Bronchial epithelial cell (primary cell): ENCODE results near the gene LIPC. TPM values are rescaled to one million over a fixed set of nuclear protein-coding genes. Genes with fewer than 3 reads are reported as not detected.
A peak's percentile ranks its signal among the peaks of the same experiment; 100 is the strongest.

Source experiments
- DNase-seq: peaks from one replicate; pipeline ENCODE4 v3.0.0-alpha.2; 2010; ENCODE audit warnings: low read depth
- FAIRE-seq: peaks from 2 replicates; lab custom pipeline; 2011; peaks lifted over from hg19 to GRCh38; lab: Jason Lieb, UNC
- H3K27me3 ChIP-seq: 2 replicates; pipeline ENCODE4 v1.5.1; 2011; ENCODE audit warnings: low read length; ENCODE audit not compliant: control insufficient read depth, insufficient read depth
- H3K36me3 ChIP-seq: 2 replicates; pipeline ENCODE4 v1.5.1; 2011; ENCODE audit warnings: low read length; ENCODE audit not compliant: control insufficient read depth, insufficient read depth
- H3K4me3 ChIP-seq: 2 replicates; pipeline ENCODE4 v1.5.1; 2011; ENCODE audit warnings: mild to moderate bottlenecking, low read depth, low read length, control low read depth
- total RNA-seq: library from RNA; depleted of rRNA; stranded (reverse); fragments of >200 nt; gene quantifications from 2 replicates; pipeline ENCODE4 v1.2.1, GENCODE V29; 2014
- TF ChIP-seq, protein P1 (sequence below): IDR thresholded peaks from 2 replicates; pipeline ENCODE4 v1.5.1; 2011; ENCODE audit warnings: mild to moderate bottlenecking, moderate library complexity, low read length, control low read depth, inconsistent platforms; ENCODE audit not compliant: insufficient read depth, severe bottlenecking

Gene LIPC
- total RNA-seq, 1 donor from 2014 or later, result 0.26 TPM

DNA sequence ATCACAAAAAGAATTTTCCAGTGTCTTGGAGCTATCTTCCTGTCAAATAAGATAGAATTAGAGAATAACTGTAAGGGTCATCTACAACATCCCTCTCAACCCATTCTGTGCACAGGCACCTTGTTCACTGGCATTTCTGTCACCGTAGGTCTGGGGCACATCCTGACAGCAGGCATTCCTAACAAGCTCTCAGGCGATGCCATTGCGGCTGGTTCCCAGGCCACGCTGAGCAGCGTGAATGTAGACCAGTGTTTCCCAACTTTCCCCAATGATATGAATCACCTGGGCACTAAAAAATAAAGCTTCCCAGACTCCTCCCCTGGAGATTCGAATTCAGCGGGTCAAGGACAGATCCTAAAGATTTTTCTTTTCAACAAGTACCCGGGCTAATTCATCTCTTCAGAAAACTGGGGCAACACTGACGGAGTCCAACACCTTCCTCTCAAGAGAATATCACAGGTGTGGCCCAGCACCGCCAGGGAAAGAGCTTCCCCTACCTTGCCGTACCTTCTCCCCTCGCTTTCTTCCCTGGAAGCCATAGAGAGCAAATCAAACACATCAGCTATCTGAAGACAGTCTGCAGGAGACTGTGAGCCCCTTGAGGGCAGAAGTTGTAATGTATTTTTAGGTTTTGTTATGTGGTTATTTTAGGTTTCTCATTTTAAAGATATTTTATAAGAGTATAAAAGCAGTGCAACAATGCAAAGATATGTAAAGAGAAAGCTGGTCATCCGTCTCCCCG lies 143.4 kb downstream of the LIPC start:
- DNase-seq (no peak), FAIRE-seq (no peak)
- Histone ChIP-seq H3K36me3 (no peaks in the 10 kb centered on the region), H3K4me3 (no peak overlapping the region), H3K27me3 (no peaks in the 10 kb centered on the region)
- TF ChIP-seq, protein P1, sequence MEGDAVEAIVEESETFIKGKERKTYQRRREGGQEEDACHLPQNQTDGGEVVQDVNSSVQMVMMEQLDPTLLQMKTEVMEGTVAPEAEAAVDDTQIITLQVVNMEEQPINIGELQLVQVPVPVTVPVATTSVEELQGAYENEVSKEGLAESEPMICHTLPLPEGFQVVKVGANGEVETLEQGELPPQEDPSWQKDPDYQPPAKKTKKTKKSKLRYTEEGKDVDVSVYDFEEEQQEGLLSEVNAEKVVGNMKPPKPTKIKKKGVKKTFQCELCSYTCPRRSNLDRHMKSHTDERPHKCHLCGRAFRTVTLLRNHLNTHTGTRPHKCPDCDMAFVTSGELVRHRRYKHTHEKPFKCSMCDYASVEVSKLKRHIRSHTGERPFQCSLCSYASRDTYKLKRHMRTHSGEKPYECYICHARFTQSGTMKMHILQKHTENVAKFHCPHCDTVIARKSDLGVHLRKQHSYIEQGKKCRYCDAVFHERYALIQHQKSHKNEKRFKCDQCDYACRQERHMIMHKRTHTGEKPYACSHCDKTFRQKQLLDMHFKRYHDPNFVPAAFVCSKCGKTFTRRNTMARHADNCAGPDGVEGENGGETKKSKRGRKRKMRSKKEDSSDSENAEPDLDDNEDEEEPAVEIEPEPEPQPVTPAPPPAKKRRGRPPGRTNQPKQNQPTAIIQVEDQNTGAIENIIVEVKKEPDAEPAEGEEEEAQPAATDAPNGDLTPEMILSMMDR, result no peak

DNA sequence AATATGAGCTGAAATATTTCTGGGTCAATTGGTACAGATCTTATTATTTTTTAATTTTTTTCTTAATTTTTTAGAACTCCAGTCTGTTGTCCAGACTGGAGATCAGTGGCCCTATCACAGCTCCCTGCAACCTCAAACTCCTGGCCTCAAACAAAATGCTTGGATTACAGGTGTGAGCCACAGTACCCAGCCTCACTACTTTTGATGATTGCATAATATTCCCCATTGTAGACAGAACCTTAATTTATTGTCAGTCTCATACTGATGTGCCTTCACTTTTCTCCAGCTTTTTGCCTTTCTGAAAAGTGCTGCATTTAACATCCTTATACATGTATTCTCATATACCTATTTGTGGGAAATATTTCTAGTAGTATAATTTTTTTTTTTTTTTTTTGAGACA lies 144.9 kb downstream of the LIPC start:
- TF ChIP-seq, protein P1, result no peak
- no peak for FAIRE-seq

DNA sequence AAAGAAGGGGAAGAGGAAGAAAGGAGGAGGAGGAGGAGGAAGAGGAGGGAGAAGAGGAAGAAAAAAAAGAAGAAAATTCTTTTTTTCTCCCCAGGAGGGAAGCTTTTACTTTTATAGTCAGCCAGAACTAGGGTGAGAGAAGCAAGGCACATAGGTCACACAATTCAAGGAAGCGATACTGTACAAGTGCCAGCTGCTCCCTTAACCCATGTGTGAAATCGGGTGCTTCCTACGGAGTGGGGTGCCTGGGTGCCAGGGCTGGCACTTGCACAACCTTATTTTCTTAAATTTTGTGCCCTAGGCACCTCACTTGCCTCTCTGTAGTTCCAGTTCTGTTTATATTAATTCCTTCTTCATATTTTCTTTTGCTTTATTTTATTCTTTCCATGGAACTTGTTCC lies 150.4 kb downstream of the LIPC start:
- Histone ChIP-seq H3K36me3 (no peaks in the 10 kb centered on the region), H3K27me3 (no peaks in the 10 kb centered on the region), H3K4me3 (no peak overlapping the region)
- DNase-seq (no peak), FAIRE-seq (no peak)
- TF ChIP-seq, protein P1, result no peak

More for the DNA sequence above, 144.9 kb downstream of the LIPC start:
- Histone ChIP-seq H3K27me3 (no peaks in the 10 kb centered on the region), H3K4me3 (no peak overlapping the region), H3K36me3 (no peaks in the 10 kb centered on the region)
- no peak for DNase-seq

DNA sequence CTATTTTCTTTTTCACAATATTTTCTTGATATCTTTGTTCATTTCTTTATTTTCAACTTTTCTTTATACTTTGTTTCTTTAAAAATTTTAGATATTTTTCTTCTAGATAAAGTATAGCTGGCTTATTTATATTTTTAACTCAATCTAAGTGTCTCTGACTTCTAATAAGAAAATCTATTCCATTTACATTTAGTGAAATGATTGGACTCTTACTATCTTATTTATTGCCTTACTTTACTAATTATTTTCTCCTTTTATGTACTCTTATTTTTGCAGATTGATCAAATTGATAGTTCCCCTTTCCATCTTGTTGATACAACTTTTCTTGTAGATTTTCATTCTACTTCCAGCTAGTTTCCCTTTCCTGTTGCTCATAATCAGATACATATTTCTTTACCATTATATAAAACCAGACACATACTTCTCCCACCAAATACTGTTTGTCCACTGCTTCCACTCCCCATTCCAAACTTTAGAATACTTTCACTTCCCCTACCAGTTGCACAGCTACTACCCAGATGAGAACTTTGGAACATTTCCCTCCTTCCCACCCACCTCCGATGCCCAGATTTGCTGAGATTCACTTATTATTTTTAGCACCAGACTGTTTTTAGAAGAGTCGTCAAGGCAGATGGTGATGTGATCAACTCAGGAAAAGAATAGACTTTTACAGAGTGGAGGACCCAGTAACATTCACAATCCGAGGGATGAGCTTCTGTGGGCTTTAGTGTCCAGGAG lies 151.5 kb downstream of the LIPC start:
- Histone ChIP-seq H3K4me3 (no peak overlapping the region), H3K36me3 (no peaks in the 10 kb centered on the region), H3K27me3 (no peaks in the 10 kb centered on the region)
- FAIRE-seq (no peak), DNase-seq (no peak)
- TF ChIP-seq, protein P1, result no peak

DNA sequence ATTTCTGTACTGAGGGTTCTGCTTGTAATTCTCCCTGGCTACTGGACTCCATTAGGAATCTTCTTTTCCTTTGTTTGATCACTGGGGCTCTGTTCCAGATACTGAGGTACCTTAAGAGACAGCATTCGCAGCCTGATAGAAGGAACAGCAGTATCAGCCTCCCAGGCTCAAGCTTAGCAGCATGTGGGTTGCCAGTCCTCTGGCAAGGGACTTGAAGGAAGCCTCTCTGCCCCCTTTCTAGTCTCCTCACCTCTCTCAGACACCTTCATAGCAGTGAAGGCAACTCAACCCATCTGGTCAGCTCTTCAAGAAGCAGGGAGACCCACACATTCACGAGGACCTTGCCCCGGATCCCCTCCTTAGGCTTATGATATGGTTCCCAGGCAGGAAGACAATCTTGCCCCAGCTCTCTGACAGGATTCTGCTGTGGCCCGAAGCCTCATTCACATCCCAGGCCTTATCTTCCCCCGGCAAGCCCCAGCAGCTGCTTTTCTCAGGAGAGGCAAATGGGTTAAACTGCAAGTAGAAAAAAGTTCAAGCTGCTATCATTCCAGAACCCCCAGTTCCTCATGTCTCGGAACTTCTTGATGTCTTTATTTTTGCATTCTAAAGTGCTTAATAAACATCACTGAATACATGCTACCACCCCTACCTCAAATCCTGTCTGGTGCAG lies 153.1 kb downstream of the LIPC start:
- FAIRE-seq, result peak; percentile 43
- no peaks in the 10 kb centered on the region for H3K36me3 ChIP-seq
- no peak overlapping the region for H3K4me3 ChIP-seq
- no peak for DNase-seq
- TF ChIP-seq, protein P1, result no peak
- H3K27me3 ChIP-seq, result no peaks in the 10 kb centered on the region
